CD1c-positive myeloid dendritic cell (primary cell): Measurements from ENCODE around the gene OAS3.

Source experiments
- DNase-seq: peaks from one replicate; pipeline ENCODE4 v3.0.0-alpha.2; 2016; ENCODE audit errors: extremely low spot score

The OAS3 gene

DNA sequence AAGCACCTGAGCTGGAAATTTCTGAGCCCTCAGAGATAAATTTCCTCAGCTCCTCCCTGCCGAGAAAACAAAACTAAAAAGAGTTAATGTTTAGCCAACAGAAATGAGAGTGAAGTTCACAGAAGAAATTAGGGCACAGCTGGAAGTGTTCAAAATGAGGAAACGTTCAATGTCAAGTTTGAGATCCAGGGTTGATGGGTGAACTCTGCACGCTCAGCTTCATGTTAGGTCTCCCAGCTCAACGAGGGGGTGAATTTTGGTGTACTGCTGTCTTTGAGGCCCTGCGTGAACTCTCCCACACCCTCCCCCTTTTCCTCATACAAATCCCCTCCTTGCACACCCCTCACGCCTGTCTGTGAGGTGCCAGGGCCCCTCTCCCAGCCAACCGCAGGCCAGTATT is 13.3 kb upstream of the OAS3 start:
- no peak for DNase-seq

DNA sequence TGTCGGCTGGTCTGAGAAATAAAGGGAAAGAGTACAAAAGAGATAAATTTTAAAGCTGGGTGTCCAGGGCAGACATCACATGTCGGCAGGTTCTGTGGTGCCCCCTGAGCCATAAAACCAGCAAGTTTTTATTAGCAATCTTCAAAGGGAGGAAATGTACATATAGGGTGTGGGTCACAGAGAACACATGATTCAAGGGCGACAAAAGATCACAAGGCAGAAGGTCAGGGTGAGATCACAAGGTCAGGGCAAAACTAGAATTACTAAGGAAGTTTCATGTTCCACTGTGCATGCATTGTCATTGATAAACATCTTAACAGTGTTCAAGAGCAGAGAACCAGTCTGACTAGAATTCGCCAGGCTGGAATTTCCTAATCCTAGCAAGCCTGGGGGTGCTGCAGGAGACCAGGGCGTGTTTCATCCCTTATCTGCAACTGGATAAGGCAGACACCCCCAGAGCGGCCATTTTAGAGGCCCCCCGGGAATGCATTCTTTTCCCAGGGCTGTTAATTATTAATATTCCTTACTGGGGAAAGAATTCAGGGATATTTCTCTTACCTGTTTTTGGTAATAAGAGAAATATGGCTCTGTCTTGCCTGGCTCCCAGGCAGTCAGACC is 11.7 kb upstream of the OAS3 start:
- peak; percentile 39 for DNase-seq

DNA sequence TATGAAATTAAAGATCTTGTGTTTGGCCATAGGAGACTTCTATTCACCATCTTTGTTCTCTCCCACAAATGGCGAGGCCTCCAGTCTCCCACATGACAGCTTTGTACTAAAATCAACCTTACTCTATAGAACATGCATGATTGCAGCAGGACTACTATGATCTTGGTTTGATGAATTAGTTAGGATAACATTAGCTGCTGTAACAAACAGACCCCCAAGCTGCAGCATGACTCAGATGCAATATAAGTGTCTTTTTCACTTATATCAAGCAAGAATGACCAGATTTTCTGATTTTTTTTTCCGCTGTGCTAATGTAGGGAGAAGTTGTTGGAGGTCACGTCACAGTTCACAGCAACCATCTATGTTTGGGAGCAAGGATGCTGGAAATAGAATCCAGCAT is 10.8 kb upstream of the OAS3 start:
- no peak for DNase-seq

DNA sequence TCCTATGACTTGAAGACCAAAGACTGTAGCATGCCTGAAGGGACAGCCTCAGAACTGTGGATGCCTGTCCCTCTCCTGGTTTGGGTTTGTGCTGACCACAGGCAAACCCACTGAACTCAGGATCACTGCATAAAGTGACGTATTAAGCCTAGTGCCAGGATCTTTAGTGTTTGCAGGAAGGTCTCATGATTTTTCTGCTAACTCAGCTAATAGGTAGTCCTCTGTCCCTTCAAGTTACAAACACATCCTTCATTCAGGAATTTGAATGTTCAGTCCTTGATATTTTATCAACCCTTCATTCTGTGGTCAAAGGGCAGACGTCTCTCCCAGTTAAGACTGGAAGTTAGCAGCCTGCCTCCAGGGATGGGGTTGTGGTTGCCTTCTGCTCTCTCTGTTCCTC is 10.3 kb upstream of the OAS3 start:
- DNase-seq, result no peak

DNA sequence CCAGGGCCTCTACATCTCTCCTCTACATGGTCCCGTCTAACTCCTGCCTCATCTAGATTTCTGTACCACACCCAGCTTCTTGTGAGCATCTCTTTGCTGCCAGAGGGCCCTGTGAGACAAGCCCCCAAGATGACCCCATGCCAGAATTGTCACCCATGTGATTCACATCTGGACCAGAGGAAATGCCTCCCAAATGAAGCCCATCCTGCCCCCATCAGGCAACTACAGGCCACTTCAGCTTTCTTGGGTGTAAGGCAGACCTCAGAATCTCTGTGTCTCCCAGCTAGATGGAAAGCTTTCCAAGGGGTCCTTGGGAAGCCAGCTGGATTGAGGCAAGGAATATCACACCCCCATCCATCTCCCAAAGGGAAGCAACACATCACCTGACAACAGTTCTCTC is 9.3 kb upstream of the OAS3 start:
- no peak for DNase-seq

DNA sequence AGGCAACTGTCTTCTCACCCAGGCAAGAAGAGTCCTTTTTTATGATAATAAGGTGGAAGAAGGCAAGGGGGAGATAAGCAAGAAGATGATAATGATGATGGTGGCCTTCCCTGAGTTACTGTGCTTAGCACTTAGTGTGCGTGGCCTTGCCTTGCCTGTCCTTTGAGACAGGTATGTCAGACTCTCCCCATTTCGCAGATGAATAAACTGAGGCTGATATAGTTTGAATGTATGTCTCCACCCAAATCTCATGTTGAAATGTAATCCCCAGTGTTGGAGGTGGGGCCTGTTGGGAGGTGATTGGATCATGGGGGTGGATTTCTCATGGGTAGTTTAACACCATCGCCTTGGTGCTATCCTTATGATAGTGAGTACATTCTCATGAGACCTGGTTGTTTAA is 8.6 kb upstream of the OAS3 start:
- no peak for DNase-seq

DNA sequence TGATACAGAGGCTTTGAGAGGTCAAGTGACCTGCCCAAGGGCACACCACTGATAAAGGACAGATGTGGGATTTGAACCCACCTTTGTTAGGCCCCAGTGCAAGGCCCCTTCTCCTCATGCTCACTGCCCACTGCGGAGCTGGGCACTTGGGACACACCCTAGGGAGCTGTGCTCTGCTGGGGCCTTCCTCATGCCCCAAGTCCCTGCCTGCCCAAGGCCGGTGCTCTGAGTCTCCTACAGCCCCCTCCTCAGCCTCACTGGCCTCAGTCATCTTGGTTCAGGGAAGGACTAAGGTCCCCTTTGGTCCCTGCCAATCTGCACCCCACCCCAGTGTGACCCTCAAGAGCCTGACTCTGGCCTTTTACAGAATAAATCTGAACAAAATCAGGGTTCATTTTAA is 7.9 kb upstream of the OAS3 start:
- no peak for DNase-seq

DNA sequence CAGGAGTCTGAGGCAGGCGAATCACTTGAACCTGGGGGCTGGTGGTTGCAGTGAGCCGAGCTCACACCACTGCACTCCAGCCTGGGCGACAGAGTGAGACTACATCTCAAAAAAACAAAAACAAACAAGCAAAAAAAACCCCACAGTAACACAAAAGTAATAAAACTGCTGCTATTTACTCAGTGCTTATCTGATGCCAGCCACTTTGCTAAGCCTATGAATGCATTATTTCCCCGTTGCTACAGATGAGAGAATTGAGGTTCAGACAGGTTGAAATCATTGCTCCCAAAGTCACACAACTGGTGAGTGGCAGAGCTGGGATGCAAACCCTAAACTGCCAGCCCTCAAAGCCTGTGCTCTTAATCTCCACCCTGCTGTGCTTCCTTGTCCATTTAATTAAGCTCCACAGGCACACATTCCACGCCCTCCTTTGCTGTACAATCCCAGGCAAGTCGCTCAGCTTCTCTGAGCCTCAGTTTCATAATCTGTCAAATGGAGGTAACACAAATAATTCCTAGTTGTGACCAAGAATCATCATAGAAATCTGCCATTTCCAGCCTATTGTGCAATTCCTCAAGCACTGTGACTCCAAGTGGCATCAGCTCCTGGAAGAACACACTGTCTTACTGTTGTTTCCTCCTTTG is 5.7 kb upstream of the OAS3 start:
- DNase-seq, result no peak

DNA sequence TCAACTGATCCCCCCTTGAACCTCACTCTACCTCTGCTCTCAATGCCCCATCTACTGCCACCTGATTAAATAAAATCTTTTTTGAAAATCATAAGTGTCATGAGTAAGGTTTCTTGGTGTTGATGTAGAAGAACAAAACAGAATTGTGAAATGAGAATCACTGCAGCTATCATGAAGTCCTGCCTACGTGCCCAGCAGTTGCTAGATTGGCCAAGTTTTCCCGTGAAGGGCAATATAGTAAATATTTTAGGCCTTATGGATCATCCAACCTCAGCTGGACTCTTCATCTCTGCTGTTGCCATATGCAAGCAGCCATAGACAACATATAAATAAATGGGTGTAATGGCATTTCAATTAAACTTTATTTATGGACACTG is 5.2 kb upstream of the OAS3 start:
- no peak for DNase-seq

DNA sequence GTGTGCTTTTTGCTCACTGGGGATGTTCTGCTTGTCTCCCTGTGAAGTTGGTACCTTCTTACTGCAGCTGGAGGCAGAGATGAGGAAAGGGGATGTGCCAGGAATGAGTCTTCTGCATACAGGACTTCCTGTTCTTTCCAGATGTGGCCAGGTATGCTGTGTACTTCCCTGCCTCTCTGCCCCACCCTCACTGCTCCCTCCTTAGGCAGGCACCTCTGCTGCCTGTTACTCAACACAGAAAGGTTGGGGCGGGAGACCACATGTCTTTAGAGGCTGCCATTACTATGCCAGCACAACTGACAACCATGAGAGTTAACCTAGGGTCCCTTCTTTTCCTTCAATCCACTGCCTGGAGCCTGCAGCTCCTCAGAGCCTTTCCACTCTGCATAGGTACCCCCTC is 2.0 kb upstream of the OAS3 start:
- DNase-seq, result no peak

DNA sequence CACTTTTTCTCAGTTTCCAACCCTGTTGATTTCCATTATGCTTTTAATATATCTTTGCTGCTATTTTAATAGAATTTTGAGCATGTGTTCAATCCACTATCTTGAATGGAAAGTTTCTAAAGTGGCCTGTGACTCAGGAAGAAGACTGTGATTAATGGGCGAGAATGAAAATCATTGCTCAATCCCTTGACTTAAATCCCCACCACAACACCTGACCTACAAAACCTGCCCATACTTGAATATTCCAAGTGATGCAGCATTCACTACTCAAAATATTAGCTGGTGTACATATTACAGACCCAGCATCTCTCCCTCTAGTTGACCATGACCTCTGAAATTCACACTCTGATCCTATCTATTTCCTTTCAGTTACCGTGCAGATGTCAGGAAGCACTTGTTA is 1.3 kb upstream of the OAS3 start:
- no peak for DNase-seq

DNA sequence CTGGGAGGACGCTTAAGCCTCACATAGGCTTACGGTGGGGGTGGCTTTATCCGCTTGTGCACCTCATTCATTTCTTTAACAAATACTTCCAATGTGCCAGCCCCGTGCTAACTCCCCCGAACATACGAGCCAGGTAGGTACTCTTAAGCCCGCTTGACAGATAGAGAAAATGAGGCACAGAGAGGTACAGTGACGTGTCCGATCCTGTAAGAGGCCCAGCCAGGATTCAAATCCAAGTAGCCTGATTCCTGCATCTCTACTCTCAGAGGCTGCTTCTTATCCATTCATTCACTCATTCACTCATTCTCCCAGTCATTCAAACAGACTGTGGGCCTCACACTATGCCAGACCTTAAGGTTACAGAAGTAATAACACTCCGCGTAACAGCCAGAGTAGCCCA is 477 bp downstream of the OAS3 start:
- no peak for DNase-seq

DNA sequence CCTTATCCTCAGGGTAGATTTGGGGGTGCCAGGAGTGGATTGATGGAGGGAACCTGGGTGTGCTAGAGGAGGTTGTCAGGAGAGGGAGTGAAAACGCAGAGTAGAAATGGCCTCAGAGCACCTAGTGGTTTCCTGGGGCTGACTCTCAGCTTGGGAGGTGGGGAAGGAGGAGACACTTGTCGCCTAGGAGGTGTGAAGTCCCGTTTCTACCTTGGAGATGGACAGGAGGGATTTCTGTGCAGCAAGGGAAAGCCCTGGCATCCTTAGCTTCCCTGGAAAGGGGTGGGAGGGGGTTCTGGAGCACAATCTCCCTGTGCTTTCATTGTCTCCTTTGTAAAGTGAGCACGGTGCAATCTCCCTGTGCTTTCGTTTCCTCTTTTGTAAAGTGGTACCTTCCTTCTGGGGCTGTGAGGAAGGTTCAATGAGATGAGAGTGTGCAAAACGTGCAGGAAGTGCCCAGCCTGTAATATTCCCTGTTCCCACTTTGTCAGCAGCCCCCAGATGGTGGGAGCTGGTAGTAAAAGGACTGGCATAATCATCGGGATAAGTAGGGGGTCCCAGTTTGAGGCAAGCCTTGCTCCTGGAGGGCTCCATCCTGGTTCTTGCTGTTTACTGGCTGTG is 1.6 kb downstream of the OAS3 start:
- DNase-seq, result peak; percentile 47

DNA sequence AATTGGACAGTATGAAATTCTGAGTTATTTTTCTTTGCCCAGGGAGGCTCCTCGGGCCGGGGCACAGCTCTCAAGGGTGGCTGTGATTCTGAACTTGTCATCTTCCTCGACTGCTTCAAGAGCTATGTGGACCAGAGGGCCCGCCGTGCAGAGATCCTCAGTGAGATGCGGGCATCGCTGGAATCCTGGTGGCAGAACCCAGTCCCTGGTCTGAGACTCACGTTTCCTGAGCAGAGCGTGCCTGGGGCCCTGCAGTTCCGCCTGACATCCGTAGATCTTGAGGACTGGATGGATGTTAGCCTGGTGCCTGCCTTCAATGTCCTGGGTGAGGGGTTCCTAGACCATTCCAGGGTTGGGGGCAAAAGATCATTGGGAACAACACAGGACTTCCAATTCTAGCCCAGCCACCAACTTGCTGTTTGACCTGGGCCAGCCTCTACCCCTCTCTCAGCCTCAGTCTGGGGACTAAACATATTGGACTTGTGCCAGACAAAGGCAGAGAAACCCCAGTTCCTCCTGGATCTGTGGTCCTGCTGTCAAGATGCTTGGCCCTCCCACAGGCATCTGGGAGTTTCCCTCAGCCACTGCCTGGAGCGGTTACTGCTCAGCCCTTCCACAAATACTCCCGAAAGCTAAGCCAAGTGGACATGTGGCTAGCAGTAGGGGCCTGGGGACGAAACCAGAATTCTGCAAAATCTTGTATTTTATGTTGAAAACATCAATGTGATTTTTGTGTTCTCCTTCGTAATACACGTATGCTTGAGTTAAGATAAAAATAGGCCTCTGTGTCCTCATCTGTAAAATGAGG is 3.5 kb downstream of the OAS3 start:
- no peak for DNase-seq

DNA sequence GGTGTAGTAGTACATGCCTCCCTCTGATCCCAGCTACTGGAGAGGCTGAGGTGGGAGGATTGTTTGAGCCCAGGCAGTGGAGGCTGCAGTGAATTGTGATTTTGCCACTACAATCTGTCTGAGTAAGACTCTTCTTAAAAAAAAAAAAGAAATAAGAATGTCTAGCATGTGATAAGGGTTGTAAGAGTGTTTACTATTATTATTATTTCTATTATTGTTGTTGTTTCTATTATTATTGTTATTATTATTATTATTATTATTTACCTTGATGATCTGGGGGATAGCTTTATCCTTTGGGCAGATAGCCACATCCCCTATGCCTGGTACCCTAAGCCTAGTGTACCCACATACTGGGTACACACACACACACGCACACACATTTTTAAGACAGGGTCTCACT is 4.3 kb downstream of the OAS3 start:
- no peak for DNase-seq

DNA sequence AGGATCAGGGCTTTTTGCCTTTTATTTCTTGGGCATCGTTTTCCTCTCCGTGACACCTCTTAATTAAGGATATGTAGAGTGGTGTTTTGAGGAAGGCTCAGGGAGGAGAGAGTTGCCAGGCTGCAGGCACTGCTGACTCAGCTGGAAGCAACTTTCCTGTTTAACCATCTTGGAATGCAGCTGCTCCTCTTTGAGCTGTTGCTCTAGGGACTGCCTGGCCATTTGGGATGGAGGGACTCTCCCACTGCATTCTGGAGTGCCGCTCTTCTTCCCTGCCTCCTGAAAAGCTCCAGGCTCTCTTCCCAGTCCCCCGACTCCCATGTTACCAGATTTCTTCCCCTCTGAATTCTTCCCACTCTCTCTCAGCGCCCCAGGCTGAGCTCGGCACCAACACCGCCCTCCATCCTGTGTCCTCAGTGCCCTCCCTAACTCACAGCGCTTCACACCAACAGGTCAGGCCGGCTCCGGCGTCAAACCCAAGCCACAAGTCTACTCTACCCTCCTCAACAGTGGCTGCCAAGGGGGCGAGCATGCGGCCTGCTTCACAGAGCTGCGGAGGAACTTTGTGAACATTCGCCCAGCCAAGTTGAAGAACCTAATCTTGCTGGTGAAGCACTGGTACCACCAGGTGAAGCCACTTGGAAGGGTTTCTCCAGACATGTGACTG is 5.9 kb downstream of the OAS3 start:
- DNase-seq, result no peak

DNA sequence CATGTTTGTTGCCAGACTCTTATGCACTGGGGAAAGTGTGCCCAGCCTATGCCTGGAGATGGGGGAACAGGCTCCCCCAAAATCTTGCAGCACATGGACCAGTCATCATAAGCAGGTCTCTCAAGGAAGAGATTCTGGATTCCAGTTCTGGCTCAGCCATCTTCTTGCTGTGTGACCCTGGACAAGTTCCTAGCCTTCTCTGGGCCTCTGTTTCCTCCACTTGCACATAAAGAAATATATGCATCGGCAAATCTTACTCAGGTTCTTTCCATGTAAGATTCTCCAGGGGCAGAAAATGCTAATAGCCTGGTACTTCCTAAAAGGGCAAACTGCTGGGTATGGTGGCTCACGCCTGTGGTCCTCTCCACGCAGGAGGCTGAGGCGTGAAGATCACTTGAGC is 7.2 kb downstream of the OAS3 start:
- DNase-seq, result no peak

DNA sequence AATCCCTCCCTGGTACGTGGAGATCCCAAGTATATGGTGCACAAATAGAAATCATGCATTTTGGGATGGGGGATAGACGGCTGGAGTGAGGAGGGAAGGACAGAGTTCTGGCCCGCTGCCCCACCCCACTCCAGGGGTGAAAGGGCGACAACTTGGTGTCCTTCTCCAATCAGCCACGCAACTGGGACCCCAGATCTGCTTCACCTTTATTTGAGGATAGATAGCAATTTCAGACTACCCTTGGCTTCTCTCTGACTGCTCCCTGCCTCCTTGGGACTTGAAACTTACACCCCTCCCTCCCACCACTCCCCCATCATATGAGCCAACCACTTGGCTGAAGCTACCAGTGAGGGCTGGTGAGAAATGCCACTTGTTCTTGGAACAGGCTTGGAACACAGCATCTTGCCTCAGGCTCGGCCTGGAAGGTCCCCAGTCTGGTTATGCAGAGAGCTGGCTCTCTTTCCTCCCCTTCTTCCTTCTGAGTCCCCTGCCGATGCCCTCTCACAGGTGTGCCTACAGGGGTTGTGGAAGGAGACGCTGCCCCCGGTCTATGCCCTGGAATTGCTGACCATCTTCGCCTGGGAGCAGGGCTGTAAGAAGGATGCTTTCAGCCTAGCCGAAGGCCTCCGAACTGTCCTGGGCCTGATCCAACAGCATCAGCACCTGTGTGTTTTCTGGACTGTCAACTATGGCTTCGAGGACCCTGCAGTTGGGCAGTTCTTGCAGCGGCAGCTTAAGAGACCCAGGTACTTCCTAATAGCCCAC is 8.1 kb downstream of the OAS3 start:
- DNase-seq, result no peak

DNA sequence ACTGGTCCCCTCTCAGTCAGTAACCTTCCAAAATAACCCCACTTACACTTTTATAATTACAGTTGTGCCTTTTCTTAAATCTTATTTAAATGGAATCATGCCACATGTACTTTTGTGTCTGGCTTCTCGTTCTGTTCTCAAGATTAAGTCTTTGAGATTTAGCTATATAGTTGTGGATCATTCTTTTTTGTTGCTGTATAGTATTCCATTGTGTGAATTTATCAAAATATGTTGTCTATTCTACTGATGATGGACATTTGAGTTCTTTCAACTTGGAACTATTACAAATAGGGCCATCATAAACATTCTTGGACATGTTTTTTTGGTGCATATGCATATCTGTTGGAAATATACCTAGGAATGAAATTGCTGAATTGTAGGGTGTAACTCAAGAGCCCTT is 9.0 kb downstream of the OAS3 start:
- no peak for DNase-seq

DNA sequence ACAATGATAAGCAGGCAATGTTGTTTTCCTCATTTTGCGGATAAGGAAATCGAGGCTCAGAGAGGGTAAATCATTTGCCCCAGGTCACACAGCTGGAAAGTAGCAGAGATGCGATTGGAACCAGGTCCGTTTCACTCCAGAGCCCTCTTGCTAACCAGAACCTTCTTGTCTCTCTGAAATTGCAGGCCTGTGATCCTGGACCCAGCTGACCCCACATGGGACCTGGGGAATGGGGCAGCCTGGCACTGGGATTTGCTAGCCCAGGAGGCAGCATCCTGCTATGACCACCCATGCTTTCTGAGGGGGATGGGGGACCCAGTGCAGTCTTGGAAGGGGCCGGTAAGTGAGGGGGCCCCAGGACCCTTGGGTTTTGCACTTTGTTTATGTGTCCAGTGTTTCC is 9.5 kb downstream of the OAS3 start:
- no peak for DNase-seq

DNA sequence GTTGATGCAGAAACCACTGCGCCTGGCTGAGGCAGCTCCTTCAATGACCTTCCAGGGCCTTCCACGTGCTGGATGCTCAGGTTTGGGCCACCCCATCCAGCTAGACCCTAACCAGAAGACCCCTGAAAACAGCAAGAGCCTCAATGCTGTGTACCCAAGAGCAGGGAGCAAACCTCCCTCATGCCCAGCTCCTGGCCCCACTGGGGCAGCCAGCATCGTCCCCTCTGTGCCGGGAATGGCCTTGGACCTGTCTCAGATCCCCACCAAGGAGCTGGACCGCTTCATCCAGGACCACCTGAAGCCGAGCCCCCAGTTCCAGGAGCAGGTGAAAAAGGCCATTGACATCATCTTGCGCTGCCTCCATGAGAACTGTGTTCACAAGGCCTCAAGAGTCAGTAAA is 10.5 kb downstream of the OAS3 start:
- no peak for DNase-seq

DNA sequence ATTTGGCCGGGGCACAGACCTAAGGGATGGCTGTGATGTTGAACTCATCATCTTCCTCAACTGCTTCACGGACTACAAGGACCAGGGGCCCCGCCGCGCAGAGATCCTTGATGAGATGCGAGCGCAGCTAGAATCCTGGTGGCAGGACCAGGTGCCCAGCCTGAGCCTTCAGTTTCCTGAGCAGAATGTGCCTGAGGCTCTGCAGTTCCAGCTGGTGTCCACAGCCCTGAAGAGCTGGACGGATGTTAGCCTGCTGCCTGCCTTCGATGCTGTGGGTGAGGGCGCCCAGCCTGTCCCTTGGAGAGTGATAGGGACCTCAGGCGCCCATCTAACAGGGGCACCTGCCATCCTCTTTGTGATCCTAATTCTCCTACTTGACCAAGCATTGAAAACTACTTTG is 12.4 kb downstream of the OAS3 start:
- no peak for DNase-seq
